NB4 (cell line): Measurements from ENCODE around the gene TAF8.
A peak's percentile ranks its signal among the peaks of the same experiment; 100 is the strongest.

Experiments
- DNase-seq: peaks from one replicate; pipeline ENCODE4 v3.0.0; 2010; ENCODE audit warnings: low read depth
- H3K4me3 ChIP-seq: one replicate; pipeline ENCODE4 v1.5.1; 2011; ENCODE audit warnings: mild to moderate bottlenecking, low read depth, low read length, moderate library complexity
- CTCF ChIP-seq: IDR thresholded peaks from one replicate; pipeline ENCODE4 v1.5.1; 2012; ENCODE audit warnings: low read depth, low read length
- MAX ChIP-seq: IDR thresholded peaks from 2 replicates; pipeline ENCODE4 v1.6.1; 2011; ENCODE audit warnings: low read depth, low read length
- MYC ChIP-seq: IDR thresholded peaks from 2 replicates; pipeline ENCODE4 v1.6.1; 2011; ENCODE audit warnings: low read depth, low read length
- POLR2A ChIP-seq: IDR thresholded peaks from 2 replicates; pipeline ENCODE4 v1.6.1; 2011; ENCODE audit warnings: mild to moderate bottlenecking; ENCODE audit not compliant: insufficient read length; ENCODE audit errors: extremely low read depth

The TAF8 gene

GRCh38 chr6:42038811-42039408, 11.4 kb upstream of the TAF8 start:
- no peak overlapping the region for H3K4me3 ChIP-seq
- DNase-seq, result no peak
- no peak for TF ChIP-seq MYC
- no peak for TF ChIP-seq MAX
- no peak for TF ChIP-seq CTCF
- TF ChIP-seq POLR2A, result no peak

- no peak for DNase-seq
- TF ChIP-seq MAX (no peak), CTCF (no peak), MYC (no peak), POLR2A (no peak)
- no peak overlapping the region for H3K4me3 ChIP-seq
Observed at GRCh38 chr6:42040856-42041480, 9.4 kb upstream of the TAF8 start.

- no peak for DNase-seq
- H3K4me3 ChIP-seq, result no peak overlapping the region
- TF ChIP-seq CTCF, result no peak
Observed at GRCh38 chr6:42041481-42042053, 8.8 kb upstream of the TAF8 start.

- TF ChIP-seq MAX (no peak), POLR2A (no peak), MYC (no peak), CTCF (no peak)
- no peak for DNase-seq
- H3K4me3 ChIP-seq, result no peak overlapping the region
Observed at GRCh38 chr6:42042108-42042507, 8.2 kb upstream of the TAF8 start.

GRCh38 chr6:42043787-42044475, 6.4 kb upstream of the TAF8 start:
- TF ChIP-seq CTCF (peak; percentile 98), POLR2A (no peak), MAX (peak; percentile 51), MYC (peak; percentile 53)
- H3K4me3 ChIP-seq, result no peak overlapping the region
- DNase-seq, result peak; percentile 90
